K562 (cell line): ENCODE measurements around the gene DOK1. TPM values are rescaled to one million over a fixed set of nuclear protein-coding genes. Genes with fewer than 3 reads are reported as not detected.

Experiments used
- EGR1 ChIP-seq: fragments of 450-650 bp; conservative IDR thresholded peaks from 2 replicates; pipeline ENCODE4 v1.6.1; 2017; ENCODE audit warnings: mild to moderate bottlenecking
- ESRRB ChIP-seq: fragments of 250-450 bp; sonication (Bioruptor Pico); IDR thresholded peaks from 2 replicates; pipeline ENCODE4 v1.5.0; 2020; ENCODE audit warnings: mild to moderate bottlenecking, moderate library complexity, borderline replicate concordance
- HNRNPUL1 ChIP-seq: fragments of 200-400 bp; formaldehyde crosslinking; IDR thresholded peaks from 2 replicates; pipeline ENCODE4 v1.6.1; 2017; ENCODE audit warnings: low read length
- ILK ChIP-seq: fragments of 450-650 bp; IDR thresholded peaks from 2 replicates; pipeline ENCODE4 v1.6.1; 2016; ENCODE audit warnings: missing genetic modification characterization, low read depth, mild to moderate bottlenecking, missing compliant biosample characterization, moderate library complexity, borderline replicate concordance
- KDM2B ChIP-seq: fragments of 250-450 bp; sonication (Bioruptor Pico); IDR thresholded peaks from 2 replicates; pipeline ENCODE4 v1.8.0; 2021; ENCODE audit warnings: mild to moderate bottlenecking, moderate library complexity
- MCM3 ChIP-seq: fragments of 450-650 bp; IDR thresholded peaks from 2 replicates; pipeline ENCODE4 v1.6.1; 2016
- MEIS2 ChIP-seq: fragments of 450-650 bp; IDR thresholded peaks from 2 replicates; pipeline ENCODE4 v1.6.1; 2014; ENCODE audit warnings: mild to moderate bottlenecking; ENCODE audit not compliant: partially characterized antibody
- NR2C1 ChIP-seq, 2 experiments: fragments of 450-650 bp; IDR thresholded peaks; 2 replicates each; pipeline ENCODE4 v1.6.1; 2017; ENCODE audit warnings: mild to moderate bottlenecking in 2 of 2, antibody characterized with exemption in 1 of 2, inconsistent platforms in 1 of 2, missing compliant biosample characterization in 1 of 2, missing genetic modification characterization in 1 of 2
- POLR2AphosphoS5 ChIP-seq: IDR thresholded peaks from 2 replicates; pipeline ENCODE4 v1.6.1; 2011; ENCODE audit warnings: mild to moderate bottlenecking, low read depth, low read length, moderate library complexity; ENCODE audit not compliant: control insufficient read depth, insufficient read depth
- SMAD2 ChIP-seq: fragments of 150-350 bp; IDR thresholded peaks from 2 replicates; pipeline ENCODE4 v1.6.1; 2014; ENCODE audit warnings: low read depth, mild to moderate bottlenecking, low read length
- polyA plus RNA-seq, 8 experiments: library from polyadenylated mRNA; depleted of rRNA in 4 of 8; stranded (reverse) in 5 of 8; unstranded in 3 of 8; fragments of >200 nt; fragmentation: Nextera tagmentation in 2 of 8; fragmentation: Illumina TruSeq in 1 of 8; extraction: Ambion mirVana in 2 of 8; extraction: Trizol in 1 of 8; gene quantifications; 2 replicates each; pipeline versions ENCODE4 v1.2.1 to v1.2.3, GENCODE V29; 2011 to 2014; ENCODE audit warnings: inconsistent platforms in 1 of 8, missing spikeins in 1 of 8
- total RNA-seq, 7 experiments: library from RNA; depleted of rRNA in 6 of 7; stranded (reverse); fragments of >200 nt in 6 of 7; fragmentation: Illumina TruSeq in 2 of 7; extraction: Trizol in 2 of 7; gene quantifications; 2 replicates each; pipeline versions ENCODE4 v1.2.1 to v1.2.3, GENCODE V29; 2011 to 2021; ENCODE audit warnings: low replicate concordance in 1 of 7
- TF ChIP-seq, protein P1 (sequence below), 2 experiments: fragments of 450-650 bp in 1 of 2; sonication (generic) in 1 of 2; formaldehyde crosslinking in 1 of 2; IDR thresholded peaks; 2 replicates each; pipeline versions ENCODE4 v1.7.1 to v1.9.0; 2016 to 2022; ENCODE audit warnings: inconsistent platforms in 1 of 2, mild to moderate bottlenecking in 1 of 2, missing genetic modification reagents in 1 of 2
- TF ChIP-seq, protein P2 (sequence below): fragments of 250-450 bp; sonication (Bioruptor Pico); IDR thresholded peaks from 2 replicates; pipeline ENCODE4 v1.5.0; 2020; ENCODE audit warnings: mild to moderate bottlenecking, borderline replicate concordance
- TF ChIP-seq, protein P3 (sequence below): fragments of 450-650 bp; IDR thresholded peaks from 2 replicates; pipeline ENCODE4 v1.6.1; 2014; ENCODE audit warnings: low read depth, mild to moderate bottlenecking, moderate library complexity, borderline replicate concordance

Gene DOK1
- total and polyA plus RNA-seq, 9 of the 15 experiments (the other 6 are each of a cell fraction or from before 2014, with no cell fraction given), result 0.59 to 36.4 (median 16.1) TPM

DNA sequence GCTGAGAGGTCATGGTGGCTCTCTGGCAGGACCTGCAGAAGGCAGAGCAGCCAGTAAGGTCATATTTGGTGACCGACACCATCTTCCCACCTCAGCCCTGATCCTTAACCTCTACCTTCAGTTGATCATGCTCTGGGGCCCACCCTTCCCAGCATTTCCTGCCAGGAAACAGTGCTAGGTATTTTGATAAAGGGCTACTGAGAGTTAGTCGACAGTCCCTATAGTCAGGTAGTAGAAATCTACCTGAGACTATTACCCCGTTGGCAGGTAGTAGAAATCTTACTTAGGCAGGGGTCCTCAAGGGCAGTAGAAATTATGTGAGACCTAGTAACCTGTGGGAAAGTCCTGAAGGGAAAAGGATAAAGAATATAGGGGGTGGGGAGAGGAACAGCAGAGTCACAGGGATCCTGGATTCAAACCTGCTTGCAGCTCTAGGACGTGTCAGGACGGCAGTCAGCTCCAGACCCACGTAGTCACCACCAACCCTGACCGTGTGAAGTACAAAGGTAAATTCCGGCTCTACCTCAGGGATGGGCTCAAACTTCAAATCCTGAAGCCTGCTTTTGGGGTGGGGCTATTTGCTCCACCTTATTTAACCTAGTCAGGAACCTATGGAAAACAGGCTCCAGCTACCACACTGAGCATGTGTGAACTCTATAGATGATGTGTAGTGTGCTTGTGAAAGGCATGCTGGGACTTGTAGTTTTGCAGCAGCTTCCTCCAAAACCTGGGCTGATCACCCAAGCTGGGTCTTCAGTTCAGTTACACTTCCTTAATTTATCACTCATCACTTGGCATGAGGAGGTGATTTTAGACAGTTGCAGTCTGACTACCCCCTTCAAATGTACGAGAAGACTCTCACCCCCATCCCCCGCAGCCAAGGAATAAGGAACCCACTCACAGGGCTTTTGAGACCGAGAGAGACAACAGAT lies 28.5 kb upstream of the DOK1 start, which contains the start of gene DQX1 (continued):
- TF ChIP-seq, protein P1, sequence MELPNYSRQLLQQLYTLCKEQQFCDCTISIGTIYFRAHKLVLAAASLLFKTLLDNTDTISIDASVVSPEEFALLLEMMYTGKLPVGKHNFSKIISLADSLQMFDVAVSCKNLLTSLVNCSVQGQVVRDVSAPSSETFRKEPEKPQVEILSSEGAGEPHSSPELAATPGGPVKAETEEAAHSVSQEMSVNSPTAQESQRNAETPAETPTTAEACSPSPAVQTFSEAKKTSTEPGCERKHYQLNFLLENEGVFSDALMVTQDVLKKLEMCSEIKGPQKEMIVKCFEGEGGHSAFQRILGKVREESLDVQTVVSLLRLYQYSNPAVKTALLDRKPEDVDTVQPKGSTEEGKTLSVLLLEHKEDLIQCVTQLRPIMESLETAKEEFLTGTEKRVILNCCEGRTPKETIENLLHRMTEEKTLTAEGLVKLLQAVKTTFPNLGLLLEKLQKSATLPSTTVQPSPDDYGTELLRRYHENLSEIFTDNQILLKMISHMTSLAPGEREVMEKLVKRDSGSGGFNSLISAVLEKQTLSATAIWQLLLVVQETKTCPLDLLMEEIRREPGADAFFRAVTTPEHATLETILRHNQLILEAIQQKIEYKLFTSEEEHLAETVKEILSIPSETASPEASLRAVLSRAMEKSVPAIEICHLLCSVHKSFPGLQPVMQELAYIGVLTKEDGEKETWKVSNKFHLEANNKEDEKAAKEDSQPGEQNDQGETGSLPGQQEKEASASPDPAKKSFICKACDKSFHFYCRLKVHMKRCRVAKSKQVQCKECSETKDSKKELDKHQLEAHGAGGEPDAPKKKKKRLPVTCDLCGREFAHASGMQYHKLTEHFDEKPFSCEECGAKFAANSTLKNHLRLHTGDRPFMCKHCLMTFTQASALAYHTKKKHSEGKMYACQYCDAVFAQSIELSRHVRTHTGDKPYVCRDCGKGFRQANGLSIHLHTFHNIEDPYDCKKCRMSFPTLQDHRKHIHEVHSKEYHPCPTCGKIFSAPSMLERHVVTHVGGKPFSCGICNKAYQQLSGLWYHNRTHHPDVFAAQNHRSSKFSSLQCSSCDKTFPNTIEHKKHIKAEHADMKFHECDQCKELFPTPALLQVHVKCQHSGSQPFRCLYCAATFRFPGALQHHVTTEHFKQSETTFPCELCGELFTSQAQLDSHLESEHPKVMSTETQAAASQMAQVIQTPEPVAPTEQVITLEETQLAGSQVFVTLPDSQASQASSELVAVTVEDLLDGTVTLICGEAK (IDR thresholded peaks at IDR 0.05), result no peak
- TF ChIP-seq, protein P1 (CRISPR knock-in tag; IDR thresholded peaks at IDR 0.05), result no peak
- TF ChIP-seq MCM3 (no peak), HNRNPUL1 (no peak), EGR1 (0 out of 2 replicates have a peak, but pooled peaks have one; percentile 9), NR2C1 (IDR thresholded peaks at IDR 0.05) (peak; percentile 76), NR2C1 (tag; IDR thresholded peaks at IDR 0.05) (peak; percentile 83), ESRRB (CRISPR knock-in tag) (no peak), POLR2AphosphoS5 (peak; percentile 45; the same call in 1 of the 2 replicates), KDM2B (CRISPR knock-in tag) (no peak), ILK (tag) (no peak), MEIS2 (peak; percentile 41), SMAD2 (no peak)
- TF ChIP-seq, protein P2, sequence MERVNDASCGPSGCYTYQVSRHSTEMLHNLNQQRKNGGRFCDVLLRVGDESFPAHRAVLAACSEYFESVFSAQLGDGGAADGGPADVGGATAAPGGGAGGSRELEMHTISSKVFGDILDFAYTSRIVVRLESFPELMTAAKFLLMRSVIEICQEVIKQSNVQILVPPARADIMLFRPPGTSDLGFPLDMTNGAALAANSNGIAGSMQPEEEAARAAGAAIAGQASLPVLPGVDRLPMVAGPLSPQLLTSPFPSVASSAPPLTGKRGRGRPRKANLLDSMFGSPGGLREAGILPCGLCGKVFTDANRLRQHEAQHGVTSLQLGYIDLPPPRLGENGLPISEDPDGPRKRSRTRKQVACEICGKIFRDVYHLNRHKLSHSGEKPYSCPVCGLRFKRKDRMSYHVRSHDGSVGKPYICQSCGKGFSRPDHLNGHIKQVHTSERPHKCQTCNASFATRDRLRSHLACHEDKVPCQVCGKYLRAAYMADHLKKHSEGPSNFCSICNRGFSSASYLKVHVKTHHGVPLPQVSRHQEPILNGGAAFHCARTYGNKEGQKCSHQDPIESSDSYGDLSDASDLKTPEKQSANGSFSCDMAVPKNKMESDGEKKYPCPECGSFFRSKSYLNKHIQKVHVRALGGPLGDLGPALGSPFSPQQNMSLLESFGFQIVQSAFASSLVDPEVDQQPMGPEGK (CRISPR knock-in tag), result no peak
- TF ChIP-seq, protein P3, sequence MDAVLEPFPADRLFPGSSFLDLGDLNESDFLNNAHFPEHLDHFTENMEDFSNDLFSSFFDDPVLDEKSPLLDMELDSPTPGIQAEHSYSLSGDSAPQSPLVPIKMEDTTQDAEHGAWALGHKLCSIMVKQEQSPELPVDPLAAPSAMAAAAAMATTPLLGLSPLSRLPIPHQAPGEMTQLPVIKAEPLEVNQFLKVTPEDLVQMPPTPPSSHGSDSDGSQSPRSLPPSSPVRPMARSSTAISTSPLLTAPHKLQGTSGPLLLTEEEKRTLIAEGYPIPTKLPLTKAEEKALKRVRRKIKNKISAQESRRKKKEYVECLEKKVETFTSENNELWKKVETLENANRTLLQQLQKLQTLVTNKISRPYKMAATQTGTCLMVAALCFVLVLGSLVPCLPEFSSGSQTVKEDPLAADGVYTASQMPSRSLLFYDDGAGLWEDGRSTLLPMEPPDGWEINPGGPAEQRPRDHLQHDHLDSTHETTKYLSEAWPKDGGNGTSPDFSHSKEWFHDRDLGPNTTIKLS, result peak; percentile 40; the same call in 1 of the 2 replicates
